Esophagus (tissue), 2 donors: ENCODE data around the gene GSK3B. TPM values are rescaled to one million over a fixed set of nuclear protein-coding genes. Genes with fewer than 3 reads are reported as not detected.
"Not testable (repeated sequence)": the region's sequence is repeated elsewhere in the genome, so short reads cannot be mapped to it uniquely, and the experiment has no call there.

Experiments used
- H3K27ac ChIP-seq, 2 donors: one replicate each; pipeline ENCODE4 v1.5.1; 2013; ENCODE audit warnings: low read depth in 2 of 2, mild to moderate bottlenecking in 2 of 2, inconsistent platforms in 1 of 2, low read length in 1 of 2, moderate library complexity in 1 of 2
- H3K27me3 ChIP-seq, 2 donors: one replicate each; pipeline ENCODE4 v1.6.1; 2013; ENCODE audit warnings: low read length in 2 of 2, control low read depth in 1 of 2, mild to moderate bottlenecking in 1 of 2; ENCODE audit not compliant: insufficient read depth in 2 of 2, control insufficient read depth in 1 of 2
- H3K36me3 ChIP-seq, 2 donors: one replicate each; pipeline ENCODE4 v1.6.1; 2013; ENCODE audit warnings: low read length in 1 of 2; ENCODE audit not compliant: control insufficient read depth in 2 of 2, insufficient read depth in 2 of 2
- H3K4me1 ChIP-seq, 2 donors: one replicate each; pipeline ENCODE4 v1.6.1; 2013; ENCODE audit warnings: low read length in 1 of 2; ENCODE audit not compliant: control insufficient read depth in 2 of 2, insufficient read depth in 2 of 2
- H3K4me3 ChIP-seq, 2 donors: one replicate each; pipeline ENCODE4 v1.5.1; 2013; ENCODE audit warnings: low read length in 2 of 2, mild to moderate bottlenecking in 2 of 2, low read depth in 1 of 2, moderate library complexity in 1 of 2
- H3K9me3 ChIP-seq, 2 donors: one replicate each; pipeline ENCODE4 v1.6.1; 2013; ENCODE audit warnings: mild to moderate bottlenecking in 2 of 2, low read depth in 1 of 2, low read length in 1 of 2, moderate library complexity in 1 of 2; ENCODE audit not compliant: control insufficient read depth in 2 of 2, insufficient read depth in 1 of 2
- WGBS, 2 donors: extraction: QIAGEN DNeasy Blood & Tissue Kit; methylation state at CpG; one replicate each; pipeline ENCODE4 v1.1.7; 2013; 5-methylcytosine and 5-hydroxymethylcytosine counted together
- polyA plus RNA-seq, 2 donors: library from polyadenylated mRNA; stranded (reverse); fragments of 200-250 nt; gene quantifications; one replicate each; pipeline ENCODE4 v1.2.3, GENCODE V29; 2013
- donor health status: healthy with polysubstance abuse.
- donor health status: Bipolar disorder and iron deficiency.

The GSK3B gene
- polyA plus RNA-seq, 2 donors, result 8.8 to 12.0 TPM

GRCh38 chr3:120027226-120027625 is 67.0 kb downstream of the GSK3B start:
- WGBS, 2 donors, result 96% methylated on average over 4 of the region's 4 CpGs
- no peak overlapping the region for H3K27ac ChIP-seq
- H3K4me1 ChIP-seq, result peaks cover 0 to 3% of the 10 kb centered on the region in 2 donors
- H3K27me3 ChIP-seq, result no peaks in the 10 kb centered on the region
- H3K36me3 ChIP-seq, result no peaks in the 10 kb centered on the region
- no peak overlapping the region for H3K4me3 ChIP-seq
- H3K9me3 ChIP-seq, result no peaks in the 10 kb centered on the region

- no peaks in the 10 kb centered on the region for H3K36me3 ChIP-seq
- H3K4me1 ChIP-seq, result peaks cover 0 to 3% of the 10 kb centered on the region in 2 donors
- no peaks in the 10 kb centered on the region for H3K27me3 ChIP-seq
- H3K9me3 ChIP-seq, result no peaks in the 10 kb centered on the region
- WGBS, 2 donors, result 73 to 85% methylated on average over 2 of the region's 2 CpGs
- H3K27ac ChIP-seq, result no peak overlapping the region
- H3K4me3 ChIP-seq, result no peak overlapping the region
Observed at GRCh38 chr3:120025520-120025919, 68.7 kb downstream of the GSK3B start.

DNA sequence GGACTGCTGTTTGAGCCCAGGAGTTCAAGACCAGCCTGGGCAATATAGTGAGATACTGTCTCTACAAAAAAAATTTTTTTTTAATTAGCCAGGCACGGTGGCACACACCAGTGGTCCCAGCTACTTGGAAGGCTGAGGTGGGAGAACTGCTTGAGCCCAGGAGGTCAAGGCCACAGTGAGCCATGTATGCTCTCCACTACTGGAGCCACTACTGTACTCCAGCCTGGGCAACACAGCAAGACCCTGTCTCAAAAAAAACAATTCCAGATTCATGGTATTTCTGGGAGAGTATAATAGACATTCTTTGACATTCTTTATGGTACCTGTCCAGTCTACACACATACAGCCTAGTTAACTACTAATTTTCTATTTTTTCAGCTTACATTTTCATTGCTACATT is 70.1 kb downstream of the GSK3B start:
- 88 to 98% methylated on average over 1 of the region's 1 CpG for WGBS, 2 donors
- Histone ChIP-seq H3K27me3 (no peaks in the 10 kb centered on the region), H3K27ac (no peak overlapping the region), H3K4me1 (peaks cover 0 to 3% of the 10 kb centered on the region in 2 donors), H3K9me3 (no peaks in the 10 kb centered on the region), H3K4me3 (no peak overlapping the region), H3K36me3 (no peaks in the 10 kb centered on the region)

GRCh38 chr3:120022729-120023128 is 71.5 kb downstream of the GSK3B start:
- H3K27ac ChIP-seq, result no peak overlapping the region
- H3K4me1 ChIP-seq, result no peaks in the 10 kb centered on the region
- no peaks in the 10 kb centered on the region for H3K9me3 ChIP-seq
- H3K4me3 ChIP-seq, result no peak overlapping the region
- WGBS, 2 donors, result 95 to 98% methylated on average over 2 of the region's 2 CpGs
- no peaks in the 10 kb centered on the region for H3K27me3 ChIP-seq
- no peaks in the 10 kb centered on the region for H3K36me3 ChIP-seq

- no peaks in the 10 kb centered on the region for H3K36me3 ChIP-seq
- H3K27me3 ChIP-seq, result no peaks in the 10 kb centered on the region
- H3K27ac ChIP-seq, result no peak overlapping the region
- no peaks in the 10 kb centered on the region for H3K9me3 ChIP-seq
- no peak overlapping the region for H3K4me3 ChIP-seq
- H3K4me1 ChIP-seq, result no peaks in the 10 kb centered on the region
Observed at GRCh38 chr3:120021523-120021922, 72.7 kb downstream of the GSK3B start.

DNA sequence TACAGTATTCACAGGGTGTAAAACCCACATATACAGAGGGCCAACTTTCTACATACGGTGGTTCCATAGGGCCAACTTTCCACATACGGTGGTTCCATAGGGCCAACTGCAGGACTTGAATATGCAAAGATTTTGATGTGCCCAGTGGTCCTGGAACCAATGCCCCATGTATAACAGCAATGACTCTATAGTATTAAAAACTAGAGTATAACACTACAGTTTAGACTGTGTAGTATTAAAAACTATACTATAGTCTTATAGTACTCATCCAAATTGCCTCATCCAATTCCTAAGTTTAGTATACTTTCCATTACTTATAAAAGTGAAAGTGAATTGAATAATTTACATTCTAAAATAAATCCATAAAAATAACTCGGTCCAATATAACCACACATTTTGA is 75.9 kb downstream of the GSK3B start:
- H3K4me3 ChIP-seq, result no peak overlapping the region
- no peaks in the 10 kb centered on the region for H3K9me3 ChIP-seq
- no peaks in the 10 kb centered on the region for H3K36me3 ChIP-seq
- H3K27me3 ChIP-seq, result no peaks in the 10 kb centered on the region
- H3K27ac ChIP-seq, result no peak overlapping the region
- no peaks in the 10 kb centered on the region for H3K4me1 ChIP-seq
- 88 to 90% methylated on average over 3 of the region's 3 CpGs for WGBS, 2 donors

DNA sequence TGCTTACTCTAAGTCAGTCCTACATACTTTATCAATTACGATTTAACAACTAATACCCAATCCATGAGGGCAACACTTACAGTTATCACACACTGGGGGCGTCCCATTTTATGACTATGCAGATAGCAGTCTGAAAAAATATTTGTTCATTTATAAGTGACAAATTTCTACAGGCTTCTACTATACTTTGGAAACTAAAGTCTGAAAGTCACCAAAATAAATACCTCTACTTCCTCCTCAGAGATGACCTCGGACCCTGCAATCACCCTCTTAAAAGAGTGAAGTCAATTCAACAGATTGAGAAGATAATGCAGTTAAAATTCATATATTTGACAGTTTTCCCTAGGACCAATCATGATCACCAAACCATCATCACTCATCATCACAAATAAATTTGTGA is 76.6 kb downstream of the GSK3B start:
- Histone ChIP-seq H3K27me3 (no peaks in the 10 kb centered on the region), H3K4me3 (no peak overlapping the region), H3K36me3 (no peaks in the 10 kb centered on the region), H3K4me1 (no peaks in the 10 kb centered on the region), H3K9me3 (no peaks in the 10 kb centered on the region), H3K27ac (no peak overlapping the region)
- 80 to 84% methylated on average over 3 of the region's 3 CpGs for WGBS, 2 donors

DNA sequence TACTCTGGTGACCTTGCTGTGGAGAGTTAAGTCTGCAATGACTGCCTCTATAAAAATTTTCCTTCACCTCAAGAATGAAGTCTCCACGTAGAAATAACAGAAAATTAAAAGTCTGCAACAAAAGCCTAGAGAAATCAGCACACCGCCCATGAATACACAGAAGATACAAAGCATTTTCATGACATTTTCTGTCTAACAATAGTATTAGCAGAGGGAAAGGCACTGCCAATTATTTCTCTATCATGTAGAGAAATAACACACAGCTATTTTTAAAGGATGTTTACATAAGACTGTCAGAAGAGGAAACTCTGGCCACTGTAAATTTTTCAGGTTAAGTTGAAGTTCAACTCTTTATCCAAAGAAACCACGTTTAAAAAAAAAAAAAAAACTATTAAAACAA is 80.8 kb downstream of the GSK3B start:
- H3K9me3 ChIP-seq, result no peaks in the 10 kb centered on the region
- H3K4me3 ChIP-seq, result no peak overlapping the region
- WGBS, 2 donors, result 31 to 32% methylated on average over 3 of the region's 3 CpGs
- peaks cover 0 to 2% of the 10 kb centered on the region in 2 donors for H3K4me1 ChIP-seq
- H3K36me3 ChIP-seq, result no peaks in the 10 kb centered on the region
- H3K27me3 ChIP-seq, result no peaks in the 10 kb centered on the region
- H3K27ac ChIP-seq, result no peak overlapping the region

DNA sequence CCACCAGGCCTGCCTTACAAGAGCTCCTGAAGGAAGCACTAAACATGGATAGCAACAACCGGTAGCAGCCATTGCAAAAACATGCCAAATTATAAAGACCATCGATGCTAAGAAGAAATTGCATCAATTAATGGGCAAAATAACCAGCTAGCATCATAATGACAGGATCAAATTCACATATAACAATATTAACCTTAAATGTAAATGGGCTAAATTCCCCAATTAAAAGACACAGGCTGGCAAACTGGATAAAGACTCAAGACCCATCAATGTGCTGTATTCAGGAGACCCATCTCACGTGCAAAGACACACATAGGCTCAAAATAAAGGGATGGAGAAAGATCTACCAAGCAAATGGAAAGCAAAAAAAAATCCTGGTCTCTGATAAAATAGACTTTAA is 88.5 kb downstream of the GSK3B start:
- not testable (repeated sequence) for H3K27me3 ChIP-seq, H3K9me3 ChIP-seq
- WGBS, 2 donors, result 99 to 100% methylated on average over 3 of the region's 3 CpGs

DNA sequence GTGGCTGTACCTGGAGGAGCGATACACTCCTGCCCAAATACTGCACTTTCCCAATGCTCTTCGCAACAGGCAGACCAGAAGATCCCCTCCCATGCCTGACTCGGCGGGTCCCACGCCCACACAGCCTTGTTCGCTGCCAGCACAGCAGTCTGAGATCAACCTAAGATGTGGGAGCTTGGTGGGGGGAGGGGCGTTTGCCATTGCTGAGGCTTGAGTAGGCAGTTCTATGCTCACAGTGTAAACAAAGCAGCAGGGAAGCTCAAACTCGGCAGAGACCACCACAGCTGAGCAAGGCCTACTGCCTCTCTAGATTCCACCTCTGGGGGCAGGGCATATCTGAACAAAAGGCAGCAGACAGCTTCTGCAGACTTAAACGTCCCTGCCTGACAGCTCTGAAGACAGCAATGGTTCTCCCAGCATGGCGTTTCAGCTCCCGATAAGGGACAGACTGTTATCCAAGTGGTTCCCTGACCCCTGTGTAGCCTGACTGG is 90.2 kb downstream of the GSK3B start:
- H3K36me3 ChIP-seq, H3K4me1 ChIP-seq, H3K27me3 ChIP-seq, H3K27ac ChIP-seq, H3K4me3 ChIP-seq, H3K9me3 ChIP-seq: not testable (repeated sequence)
- WGBS, 2 donors, result 71 to 75% methylated on average over 11 of the region's 11 CpGs

More for the DNA sequence above, 88.5 kb downstream of the GSK3B start:
- H3K27ac ChIP-seq, H3K4me3 ChIP-seq, H3K4me1 ChIP-seq, H3K36me3 ChIP-seq: not testable (repeated sequence)
